Activated T-helper 9 cell treated with anti-CD3 and anti-CD28 coated beads, Interleukin-2, amount 50 U/mL, for 16 hours (primary cell): ENCODE data around the gene EGLN1.
A peak's percentile ranks its signal among the peaks of the same experiment; 100 is the strongest.

Experiments
- DNase-seq: peaks from one replicate; pipeline ENCODE4 v3.0.0-alpha.2; 2020; ENCODE audit warnings: low read depth

The EGLN1 gene

GRCh38 chr1:231326248-231326647 is 95.8 kb downstream of the EGLN1 start:
- no peak for DNase-seq

GRCh38 chr1:231324660-231325059 is 97.4 kb downstream of the EGLN1 start:
- DNase-seq: no peak

GRCh38 chr1:231322880-231323530 is 99.1 kb downstream of the EGLN1 start:
- no peak for DNase-seq

- no peak for DNase-seq
Measured at GRCh38 chr1:231319080-231319479, 103.0 kb downstream of the EGLN1 start.

- DNase-seq: no peak
Measured at GRCh38 chr1:231318568-231318967, 103.5 kb downstream of the EGLN1 start.

- DNase-seq: no peak
Measured at GRCh38 chr1:231318015-231318355, 104.1 kb downstream of the EGLN1 start.

GRCh38 chr1:231317306-231318014 is 104.6 kb downstream of the EGLN1 start:
- DNase-seq: no peak

- peak; percentile 16 for DNase-seq
Measured at GRCh38 chr1:231315887-231316286, 106.2 kb downstream of the EGLN1 start.
